ENCODE results near the gene PRIMA1.

PRIMA1 gene

DNA sequence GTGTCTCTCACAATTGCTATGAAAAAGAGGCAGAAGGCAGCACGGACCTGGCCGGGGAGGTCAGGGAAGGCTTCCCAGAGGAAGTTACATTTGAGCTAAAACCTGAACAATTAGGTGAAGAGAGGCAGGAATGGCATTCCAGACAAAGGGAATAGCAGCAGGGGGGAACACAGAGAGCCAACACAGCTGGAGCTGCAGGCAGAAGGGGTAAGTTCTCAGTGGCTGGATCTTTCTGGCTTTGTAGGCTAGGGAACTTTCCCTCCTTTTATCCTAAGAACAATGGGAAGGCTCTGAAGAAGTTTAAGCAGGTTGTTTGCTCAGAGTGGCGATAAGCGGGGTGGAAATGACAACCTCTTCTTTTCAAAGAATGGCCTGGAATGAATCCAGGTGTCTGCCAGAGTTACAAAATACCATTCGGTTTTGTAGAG is 100.0 kb downstream of the PRIMA1 start:
- Histone ChIP-seq H3K9me2 (replicated peaks; ENCODE audit: insufficient read depth, low read length) (no peaks in the 10 kb centered on the region), H3F3A (ENCODE audit: insufficient read depth) (no peaks in the 10 kb centered on the region), H3K4me2 (ENCODE audit: low read depth, low read length, poor library complexity, severe bottlenecking) (no peak overlapping the region), H3K27me3 (ENCODE audit: low read length) (no peaks in the 10 kb centered on the region), H3K27ac (ENCODE audit: low read depth, low read length) (no peak overlapping the region), H3K9me3 (ENCODE audit: insufficient read depth, low read length) (no peaks in the 10 kb centered on the region; the same call in 1 of the 2 replicates), H4K20me1 (ENCODE audit: low read depth, low read length) (no peaks in the 10 kb centered on the region), H3K79me2 (ENCODE audit: insufficient read depth, low read length) (no peaks in the 10 kb centered on the region), H3K4me3 (ENCODE audit: insufficient read depth, low read length, poor library complexity, severe bottlenecking) (no peak overlapping the region), H3K9ac (ENCODE audit: low read length) (no peak overlapping the region), H3K36me3 (ENCODE audit: low read length) (no peaks in the 10 kb centered on the region), H2AFZ (ENCODE audit: low read depth, low read length, severe bottlenecking) (no peak overlapping the region)
- TF ChIP-seq CTCF (IDR thresholded peaks at IDR 0.05; ENCODE audit: insufficient read depth, low read length, poor library complexity, severe bottlenecking) (no peak), EZH2phosphoT487 (conservative IDR thresholded peaks at IDR 0.05; ENCODE audit: low read length) (no peak)

DNA sequence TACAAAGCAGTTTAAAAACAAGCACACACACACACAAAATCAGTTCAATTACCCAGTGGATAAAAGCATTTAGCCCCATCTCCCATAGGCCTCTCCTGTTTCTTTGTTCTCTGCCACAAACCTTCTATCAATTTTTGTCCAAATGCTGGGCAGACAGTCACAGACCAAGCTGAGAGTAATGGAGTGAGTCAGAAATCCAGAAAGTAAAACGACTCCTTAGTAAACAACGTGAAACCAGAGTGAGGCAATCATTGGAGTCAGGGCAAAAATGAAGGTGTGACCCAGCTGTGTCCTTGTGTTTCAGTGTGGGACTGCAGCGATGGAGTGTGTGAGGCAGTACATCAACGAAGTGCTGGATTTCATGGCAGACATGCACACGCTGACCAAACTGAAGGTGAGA is 102.0 kb downstream of the PRIMA1 start:
- Histone ChIP-seq H3K27ac (ENCODE audit: low read depth, low read length) (no peak overlapping the region), H4K20me1 (ENCODE audit: low read depth, low read length) (no peaks in the 10 kb centered on the region), H3K4me3 (ENCODE audit: insufficient read depth, low read length, poor library complexity, severe bottlenecking) (no peak overlapping the region), H3K4me2 (ENCODE audit: low read depth, low read length, poor library complexity, severe bottlenecking) (no peak overlapping the region), H3K9me3 (ENCODE audit: insufficient read depth, low read length) (no peaks in the 10 kb centered on the region; the same call in 1 of the 2 replicates), H3K9ac (ENCODE audit: low read length) (no peak overlapping the region), H3K79me2 (ENCODE audit: insufficient read depth, low read length) (no peaks in the 10 kb centered on the region), H3K36me3 (ENCODE audit: low read length) (no peaks in the 10 kb centered on the region), H3F3A (ENCODE audit: insufficient read depth) (no peaks in the 10 kb centered on the region), H3K27me3 (ENCODE audit: low read length) (no peaks in the 10 kb centered on the region), H2AFZ (ENCODE audit: low read depth, low read length, severe bottlenecking) (no peak overlapping the region), H3K9me2 (replicated peaks; ENCODE audit: insufficient read depth, low read length) (no peaks in the 10 kb centered on the region)
- TF ChIP-seq CTCF (IDR thresholded peaks at IDR 0.05; ENCODE audit: insufficient read depth, low read length, poor library complexity, severe bottlenecking): no peak
- no peak for TF ChIP-seq EZH2phosphoT487 (conservative IDR thresholded peaks at IDR 0.05; ENCODE audit: low read length)

GRCh38 chr14:93685121-93685895 is 103.0 kb downstream of the PRIMA1 start:
- H3K9ac ChIP-seq (ENCODE audit: low read length): no peak overlapping the region
- TF ChIP-seq EZH2phosphoT487 (conservative IDR thresholded peaks at IDR 0.05; ENCODE audit: low read length) (no peak), CTCF (IDR thresholded peaks at IDR 0.05; ENCODE audit: insufficient read depth, low read length, poor library complexity, severe bottlenecking) (no peak)
- no peaks in the 10 kb centered on the region; the same call in 1 of the 2 replicates for H3K9me3 ChIP-seq (ENCODE audit: insufficient read depth, low read length)
- no peak overlapping the region for H3K27ac ChIP-seq (ENCODE audit: low read depth, low read length)
- H2AFZ ChIP-seq (ENCODE audit: low read depth, low read length, severe bottlenecking): no peak overlapping the region
- H3K36me3 ChIP-seq (ENCODE audit: low read length): no peaks in the 10 kb centered on the region
- H3K4me2 ChIP-seq (ENCODE audit: low read depth, low read length, poor library complexity, severe bottlenecking): no peak overlapping the region
- no peaks in the 10 kb centered on the region for H3K79me2 ChIP-seq (ENCODE audit: insufficient read depth, low read length)
- no peaks in the 10 kb centered on the region for H3K9me2 ChIP-seq (replicated peaks; ENCODE audit: insufficient read depth, low read length)
- no peaks in the 10 kb centered on the region for H4K20me1 ChIP-seq (ENCODE audit: low read depth, low read length)
- no peaks in the 10 kb centered on the region for H3F3A ChIP-seq (ENCODE audit: insufficient read depth)
- no peaks in the 10 kb centered on the region for H3K27me3 ChIP-seq (ENCODE audit: low read length)
- H3K4me3 ChIP-seq (ENCODE audit: insufficient read depth, low read length, poor library complexity, severe bottlenecking): no peak overlapping the region
